NOMO-1 treated with DMSO at 0.1 percent for 48 hours (cell line): ENCODE data around the gene STX10.
"Not testable (repeated sequence)": the region's sequence is repeated elsewhere in the genome, so short reads cannot be mapped to it uniquely, and the experiment has no call there.

Source experiments
- DNase-seq: peaks from one replicate; lab custom pipeline; 2025; ENCODE audit not compliant: unreplicated experiment; lab: John Stamatoyannopoulos, UW

Gene STX10, protein sequence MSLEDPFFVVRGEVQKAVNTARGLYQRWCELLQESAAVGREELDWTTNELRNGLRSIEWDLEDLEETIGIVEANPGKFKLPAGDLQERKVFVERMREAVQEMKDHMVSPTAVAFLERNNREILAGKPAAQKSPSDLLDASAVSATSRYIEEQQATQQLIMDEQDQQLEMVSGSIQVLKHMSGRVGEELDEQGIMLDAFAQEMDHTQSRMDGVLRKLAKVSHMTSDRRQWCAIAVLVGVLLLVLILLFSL

GRCh38 chr19:13150187-13150930 is at the start of gene STX10, which contains the start of gene IER2:
Gene STX10 (minus strand): TSS chr19:13150375. CDS start chr19:13150173, 202 bp downstream.
Gene IER2 (plus strand): TSS chr19:13150411. CDS start chr19:13153187, 2,776 bp downstream.
- peak; percentile 96 for DNase-seq

DNA sequence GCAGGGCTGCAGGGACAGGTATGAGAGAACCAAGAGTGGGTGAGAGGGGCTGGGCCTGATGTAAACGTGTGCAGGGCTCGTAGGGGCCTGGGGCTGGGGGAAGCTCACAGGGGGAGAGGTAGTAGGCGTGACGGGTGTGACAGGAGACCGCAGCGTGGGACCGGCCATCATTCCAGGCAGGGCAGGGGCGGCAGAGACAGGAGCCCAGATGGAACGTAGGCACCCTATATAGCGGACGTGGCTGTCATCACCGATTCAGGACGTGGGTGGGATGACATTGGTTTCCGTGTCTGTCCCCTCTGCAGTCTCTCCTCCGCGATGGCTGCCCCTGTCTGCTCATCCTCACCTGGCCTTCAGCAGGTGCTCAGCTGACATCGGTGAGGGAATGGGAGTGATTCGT is 48.5 kb upstream of the STX10 start:
- no peak for DNase-seq

- DNase-seq: peak; percentile 45
These were observed 45.5 kb upstream of the STX10 start for GRCh38 chr19:13195678-13196077.

- no peak for DNase-seq
These were observed 40.8 kb upstream of the STX10 start for GRCh38 chr19:13190781-13191540.

DNA sequence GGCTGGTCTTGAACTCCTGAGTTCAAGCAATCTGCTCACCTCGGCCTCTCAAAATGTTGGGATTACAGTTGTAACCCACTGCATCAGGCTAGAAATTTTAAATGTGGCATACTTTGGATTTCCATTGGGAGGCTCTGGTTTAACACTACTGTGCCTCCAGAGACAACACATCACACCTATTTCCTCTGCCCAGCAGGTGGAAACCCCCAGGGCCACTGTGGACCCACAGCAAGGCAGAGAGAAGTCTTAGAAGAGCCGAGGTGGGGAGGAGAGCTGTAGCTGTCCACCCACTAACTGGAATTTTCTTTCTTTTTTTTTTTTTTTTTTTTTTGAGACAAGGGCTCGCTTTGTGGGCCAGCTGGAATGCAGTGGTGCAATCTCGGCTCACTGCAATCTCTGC is 39.4 kb upstream of the STX10 start:
- DNase-seq: no peak

DNA sequence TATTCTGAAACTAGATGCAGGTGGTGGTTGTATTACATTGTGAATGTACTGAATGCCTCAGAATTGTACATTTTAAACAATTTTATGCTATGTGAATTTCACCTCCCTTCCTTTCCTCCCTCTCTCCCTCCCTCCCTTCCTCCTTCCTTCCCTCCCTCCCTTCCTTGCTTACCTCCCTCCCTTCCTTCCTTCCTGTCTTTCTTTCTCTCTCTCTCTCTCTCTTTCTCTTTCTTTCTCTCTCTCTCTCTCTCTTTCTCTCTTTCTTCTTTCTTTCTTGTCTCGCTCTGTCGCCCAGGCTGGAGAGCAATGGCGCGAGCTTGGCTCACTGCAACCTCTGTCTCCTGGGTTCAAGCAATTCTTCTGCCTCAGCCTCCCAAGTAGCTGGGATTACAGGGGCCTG is 37.2 kb upstream of the STX10 start:
- DNase-seq: no peak

DNA sequence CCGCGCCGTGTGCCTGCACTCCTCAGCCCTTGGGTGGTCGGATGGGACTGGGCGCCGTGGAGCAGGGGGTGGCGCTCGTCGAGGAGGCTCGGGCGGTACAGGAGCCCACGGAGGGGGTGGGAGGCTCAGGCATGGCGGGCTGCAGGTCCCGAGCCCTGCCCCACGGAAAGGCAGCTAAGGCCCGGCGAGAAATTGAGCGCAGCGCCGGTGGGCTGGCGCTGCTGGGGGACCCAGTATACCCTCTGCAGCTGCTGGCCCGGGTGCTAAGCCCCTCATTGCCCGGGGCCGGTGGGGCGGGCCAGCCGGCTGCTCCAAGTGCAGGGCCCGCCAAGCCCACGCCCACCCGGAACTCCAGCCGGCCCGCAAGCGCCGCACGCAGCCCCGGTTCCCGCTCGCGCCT is 36.5 kb upstream of the STX10 start:
- not testable (repeated sequence) for DNase-seq

GRCh38 chr19:13185763-13186657 is 35.8 kb upstream of the STX10 start:
- not testable (repeated sequence) for DNase-seq

GRCh38 chr19:13184926-13185325 is 34.8 kb upstream of the STX10 start:
- not testable (repeated sequence) for DNase-seq

- DNase-seq: no peak
These were observed 31.7 kb upstream of the STX10 start for GRCh38 chr19:13181747-13182388.

GRCh38 chr19:13178291-13178690 is 28.1 kb upstream of the STX10 start:
- not testable (repeated sequence) for DNase-seq

DNA sequence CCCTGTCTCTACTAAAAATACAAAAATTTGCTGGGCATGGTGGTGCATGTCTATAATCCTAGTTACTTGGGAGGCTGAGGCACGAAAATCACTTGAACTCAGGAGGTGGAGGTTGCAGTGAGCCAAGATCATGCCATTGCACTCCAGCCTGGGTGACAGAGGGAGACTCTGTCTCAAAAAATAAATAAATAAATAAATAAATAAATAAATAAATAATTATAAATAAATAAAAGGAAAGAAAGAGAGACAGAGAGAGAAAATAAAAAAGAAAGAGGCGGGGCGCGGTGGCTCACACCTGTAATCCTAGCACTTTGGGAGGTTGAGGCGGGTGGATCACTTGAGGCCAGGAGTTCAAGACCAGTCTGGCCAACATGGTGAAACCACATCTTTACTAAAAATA is 27.4 kb upstream of the STX10 start:
- DNase-seq: not testable (repeated sequence)

GRCh38 chr19:13176345-13176744 is 26.2 kb upstream of the STX10 start:
- DNase-seq: no peak

DNA sequence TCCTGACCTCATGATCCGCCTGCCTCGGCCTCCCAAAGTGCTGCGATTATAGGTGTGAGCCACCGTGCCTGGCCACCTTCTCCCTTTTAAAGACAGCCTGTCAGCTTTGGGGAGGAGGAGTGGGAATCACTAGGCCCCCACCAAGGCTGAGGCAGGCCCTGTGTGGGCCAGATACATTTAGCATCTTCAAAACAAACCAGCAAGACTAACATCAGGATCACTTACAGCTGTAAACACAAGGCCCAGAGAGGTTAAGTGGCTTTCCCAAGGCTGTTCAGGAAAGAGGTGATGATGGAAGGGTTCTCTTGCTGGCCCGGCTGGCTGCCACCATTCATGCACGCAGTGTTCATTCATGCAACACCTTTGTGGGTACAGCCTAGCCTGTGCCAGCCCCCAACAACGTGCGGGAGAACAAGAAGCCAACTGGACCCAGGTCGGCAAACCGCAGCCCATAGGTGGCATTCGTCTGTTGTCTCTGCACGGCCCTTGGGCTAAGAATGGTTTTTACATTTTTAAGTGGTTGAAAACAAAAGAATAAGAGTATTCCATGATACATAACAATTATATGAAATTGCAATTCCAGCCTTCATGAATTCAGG is 23.1 kb upstream of the STX10 start:
- no peak for DNase-seq

DNA sequence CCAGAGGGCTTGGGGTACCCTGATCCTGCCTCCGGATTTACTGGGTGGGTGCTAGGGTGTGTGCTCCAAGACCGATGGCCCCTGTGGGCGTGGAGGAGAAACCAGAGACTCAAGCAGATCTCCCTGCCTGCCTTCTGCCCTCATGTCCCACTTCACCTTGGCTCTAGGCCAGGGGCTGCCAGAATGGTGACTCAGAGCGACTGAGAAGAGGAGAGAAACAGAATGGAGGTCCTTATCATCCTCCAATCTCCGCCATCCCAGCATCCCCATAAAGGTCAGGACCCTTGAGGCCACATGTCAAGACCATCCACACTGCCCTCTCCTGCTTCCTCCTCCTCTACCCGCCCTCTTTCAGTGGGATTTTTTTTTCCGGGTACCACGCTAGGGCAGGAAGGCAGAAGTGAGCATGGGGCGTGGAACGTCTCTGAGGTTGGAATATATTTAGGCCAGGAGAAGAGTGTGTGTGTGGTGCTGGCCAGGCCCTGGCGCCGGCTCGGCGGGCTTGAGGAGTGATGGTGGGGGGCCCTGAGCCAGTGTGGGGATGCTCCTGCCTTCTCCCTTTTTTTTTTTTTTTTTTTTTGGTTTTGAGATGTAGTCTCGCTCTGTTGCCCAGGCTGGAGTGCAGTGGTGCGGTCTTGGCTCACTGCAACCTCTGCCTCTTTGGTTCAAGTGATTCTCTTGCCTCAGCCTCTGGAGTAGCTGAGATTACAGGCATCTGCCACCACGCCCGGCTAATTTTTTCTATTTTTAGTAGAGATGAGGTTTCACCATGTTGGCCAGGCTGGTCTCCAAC is 22.4 kb upstream of the STX10 start:
- DNase-seq: peak; percentile 9

- DNase-seq: no peak
These were observed 21.0 kb upstream of the STX10 start for GRCh38 chr19:13171146-13171545.

DNA sequence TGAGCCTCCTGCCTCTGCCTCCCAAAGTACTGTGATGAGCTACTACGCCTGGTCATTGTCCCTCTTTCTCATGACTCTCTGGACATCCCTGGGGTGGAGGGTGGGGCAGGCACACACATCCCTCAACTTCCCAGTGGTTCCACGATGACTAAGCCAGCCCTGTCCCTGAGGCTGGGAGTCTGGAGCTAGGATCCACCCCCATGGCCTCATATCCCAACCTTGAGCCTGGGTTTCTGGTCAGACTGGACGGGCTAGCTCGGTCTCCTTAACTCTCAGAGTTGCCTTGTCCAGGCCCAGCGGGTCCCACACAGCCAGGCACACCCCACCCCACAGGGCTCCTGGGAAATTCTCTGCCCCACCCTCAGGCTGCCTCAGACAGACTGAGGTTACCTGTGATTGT is 19.6 kb upstream of the STX10 start:
- DNase-seq: no peak

DNA sequence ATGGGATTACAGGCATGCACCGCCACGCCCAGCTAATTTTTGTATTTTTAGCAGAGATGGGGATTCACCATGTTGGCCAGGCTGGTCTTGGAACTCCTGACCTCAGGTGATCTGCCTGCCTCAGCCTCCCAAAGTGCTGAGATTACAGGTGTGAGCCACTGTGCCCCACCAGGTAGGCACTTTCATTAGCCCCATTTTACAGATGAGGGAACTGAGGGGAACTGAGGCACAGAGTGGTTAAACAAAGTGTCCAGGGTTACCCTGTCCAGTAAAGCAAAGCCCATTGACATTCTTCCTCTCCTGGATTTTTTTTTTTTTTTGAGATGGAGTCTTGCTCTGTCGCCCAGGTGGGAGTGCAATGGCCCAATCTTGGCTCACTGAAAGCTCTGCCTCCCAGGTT is 16.0 kb upstream of the STX10 start:
- not testable (repeated sequence) for DNase-seq
